Germinal center (tissue), 1 donor: Measurements from ENCODE around the gene NKX1-1.
A peak's percentile ranks its signal among the peaks of the same experiment; 100 is the strongest.
"Not testable (repeated sequence)": the region's sequence is repeated elsewhere in the genome, so short reads cannot be mapped to it uniquely, and the experiment has no call there.

Source experiments
- DNase-seq: peaks from one replicate; pipeline ENCODE4 v3.0.0; 2012; ENCODE audit warnings: mixed read lengths, low spot score

NKX1-1 gene

GRCh38 chr4:1373892-1374705 is 32.1 kb downstream of the NKX1-1 start:
- no peak for DNase-seq

GRCh38 chr4:1372576-1372975 is 33.7 kb downstream of the NKX1-1 start:
- not testable (repeated sequence) for DNase-seq

- no peak for DNase-seq
These were observed 34.8 kb downstream of the NKX1-1 start for GRCh38 chr4:1371176-1372165.

- DNase-seq = no peak
These were observed 35.7 kb downstream of the NKX1-1 start for GRCh38 chr4:1370321-1371124.

GRCh38 chr4:1369479-1370079 is 36.7 kb downstream of the NKX1-1 start:
- no peak for DNase-seq

GRCh38 chr4:1369091-1369450 is 37.2 kb downstream of the NKX1-1 start:
- DNase-seq = no peak

GRCh38 chr4:1368421-1369090 is 37.7 kb downstream of the NKX1-1 start:
- no peak for DNase-seq

GRCh38 chr4:1367936-1368289 is 38.3 kb downstream of the NKX1-1 start:
- DNase-seq = no peak

- no peak for DNase-seq
These were observed 38.9 kb downstream of the NKX1-1 start for GRCh38 chr4:1367230-1367935.

- no peak for DNase-seq
These were observed 39.6 kb downstream of the NKX1-1 start for GRCh38 chr4:1366371-1367229.

GRCh38 chr4:1365271-1366178 is 40.7 kb downstream of the NKX1-1 start:
- peak; percentile 22 for DNase-seq

- no peak for DNase-seq
These were observed 41.5 kb downstream of the NKX1-1 start for GRCh38 chr4:1364748-1365147.

- DNase-seq = no peak
These were observed 42.0 kb downstream of the NKX1-1 start for GRCh38 chr4:1364217-1364616.

GRCh38 chr4:1363513-1363912 is 42.7 kb downstream of the NKX1-1 start:
- DNase-seq = no peak

- DNase-seq = no peak
These were observed 43.7 kb downstream of the NKX1-1 start for GRCh38 chr4:1362521-1362920.

- DNase-seq = no peak
These were observed 44.2 kb downstream of the NKX1-1 start for GRCh38 chr4:1362046-1362445.

- DNase-seq = no peak
These were observed 44.8 kb downstream of the NKX1-1 start for GRCh38 chr4:1361431-1361830.
